Large intestine (tissue), 3 donors: ENCODE measurements around the gene PRXL2B. TPM values are rescaled to one million over a fixed set of nuclear protein-coding genes. Genes with fewer than 3 reads are reported as not detected.

Experiments
- DNase-seq, 2 donors: peaks; one replicate each; pipeline versions ENCODE4 v3.0.0 to v3.0.0-alpha.2; 2013
- H3K27ac ChIP-seq: one replicate; pipeline ENCODE4 v1.5.1; 2013; ENCODE audit warnings: low read length
- H3K27me3 ChIP-seq: 2 replicates; pipeline ENCODE4 v1.6.1; 2013; ENCODE audit warnings: low read length; ENCODE audit not compliant: control insufficient read depth, insufficient read depth
- H3K36me3 ChIP-seq: 2 replicates; pipeline ENCODE4 v1.6.1; 2013; ENCODE audit warnings: low read length; ENCODE audit not compliant: control insufficient read depth, insufficient read depth
- H3K4me1 ChIP-seq: one replicate; pipeline ENCODE4 v1.6.1; 2013; ENCODE audit warnings: low read length; ENCODE audit not compliant: control insufficient read depth, insufficient read depth
- H3K4me3 ChIP-seq: one replicate; pipeline ENCODE4 v1.5.1; 2013; ENCODE audit warnings: low read length
- H3K9me3 ChIP-seq: one replicate; pipeline ENCODE4 v1.6.1; 2013; ENCODE audit warnings: mild to moderate bottlenecking, low read depth, low read length, moderate library complexity; ENCODE audit not compliant: control insufficient read depth
- WGBS: methylation state at CpG from one replicate; pipeline ENCODE4 v1.1.5; 2013; ENCODE audit warnings: low lambda C conversion rate; ENCODE audit not compliant: insufficient coverage; 5-methylcytosine and 5-hydroxymethylcytosine counted together
- polyA plus RNA-seq: library from polyadenylated mRNA; unstranded; fragments of 120-200 nt; gene quantifications from one replicate; pipeline ENCODE4 v1.2.1, GENCODE V29; 2013

Gene PRXL2B
- polyA plus RNA-seq, 1 donor = 120 TPM

DNA sequence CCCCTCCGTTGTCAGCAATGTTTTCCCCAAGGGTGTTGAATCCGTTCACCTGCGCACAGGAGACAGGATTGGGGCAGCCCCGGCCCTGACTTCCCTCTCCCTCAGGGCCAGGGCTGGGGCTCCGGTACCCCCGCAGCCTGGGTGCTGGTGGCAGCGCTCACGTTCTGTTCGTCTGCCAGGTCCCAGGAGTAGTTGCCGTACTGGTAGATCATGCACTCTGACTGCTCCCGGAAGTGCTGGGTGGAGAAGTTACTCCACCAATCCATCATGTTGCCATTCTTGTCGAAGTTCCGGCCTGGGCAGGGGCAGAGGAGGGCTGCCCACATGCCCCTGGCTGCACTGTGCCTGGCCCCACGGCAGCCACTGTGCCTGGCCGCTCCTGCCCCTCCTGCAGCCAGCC lies 6.1 kb downstream of the PRXL2B start:
- Histone ChIP-seq H3K9me3 (peaks cover 4% of the 10 kb centered on the region), H3K36me3 (peaks cover 15% of the 10 kb centered on the region), H3K27me3 (no peaks in the 10 kb centered on the region), H3K4me3 (no peak overlapping the region), H3K4me1 (peaks cover 6% of the 10 kb centered on the region), H3K27ac (no peak overlapping the region)
- WGBS = no CpG with 5 or more reads among the region's 15 CpGs
- no peak for DNase-seq

DNA sequence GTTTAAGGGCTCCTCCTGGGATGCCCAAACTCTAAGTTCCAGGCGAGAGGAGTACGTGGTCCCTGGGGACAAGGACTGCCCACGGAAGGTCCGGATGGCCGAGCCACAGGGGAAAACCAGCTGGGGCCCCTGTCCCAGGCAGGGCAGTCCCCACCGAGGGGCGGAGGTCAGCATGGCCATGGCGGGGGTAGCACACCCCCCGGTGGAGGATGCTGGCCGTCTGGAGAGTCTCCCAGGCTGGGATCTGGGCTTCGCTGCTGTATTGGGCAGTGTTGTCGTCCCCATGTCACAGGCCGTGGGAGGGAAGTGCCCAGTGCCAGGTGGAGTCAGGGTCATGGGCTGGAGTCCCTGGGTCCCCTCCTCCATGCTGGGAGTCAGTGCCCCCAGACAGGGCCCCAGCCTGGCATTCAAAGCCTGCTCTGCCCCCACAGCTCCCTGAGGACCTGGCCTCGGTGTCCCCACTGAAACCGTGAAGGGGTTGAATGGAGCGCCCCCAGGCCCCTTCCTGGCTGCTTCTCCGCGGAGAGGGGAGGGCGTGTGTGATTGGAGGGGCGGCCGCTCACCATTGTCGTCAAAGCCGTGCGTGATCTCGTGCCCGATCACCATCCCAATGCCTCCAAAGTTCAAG lies 6.8 kb downstream of the PRXL2B start:
- Histone ChIP-seq H3K4me3 (no peak overlapping the region), H3K27me3 (no peaks in the 10 kb centered on the region), H3K4me1 (peaks cover 4% of the 10 kb centered on the region), H3K36me3 (peaks cover 15% of the 10 kb centered on the region), H3K9me3 (peaks cover 4% of the 10 kb centered on the region), H3K27ac (no peak overlapping the region)
- no CpG with 5 or more reads among the region's 26 CpGs for WGBS
- no peak for DNase-seq

GRCh38 chr1:2594001-2594640 lies 7.5 kb downstream of the PRXL2B start:
- Histone ChIP-seq H3K4me3 (no peak overlapping the region), H3K36me3 (peaks cover 10% of the 10 kb centered on the region), H3K9me3 (peaks cover 4% of the 10 kb centered on the region), H3K27me3 (no peaks in the 10 kb centered on the region), H3K4me1 (no peaks in the 10 kb centered on the region), H3K27ac (no peak overlapping the region)
- WGBS = no CpG with 5 or more reads among the region's 20 CpGs
- no peak for DNase-seq

DNA sequence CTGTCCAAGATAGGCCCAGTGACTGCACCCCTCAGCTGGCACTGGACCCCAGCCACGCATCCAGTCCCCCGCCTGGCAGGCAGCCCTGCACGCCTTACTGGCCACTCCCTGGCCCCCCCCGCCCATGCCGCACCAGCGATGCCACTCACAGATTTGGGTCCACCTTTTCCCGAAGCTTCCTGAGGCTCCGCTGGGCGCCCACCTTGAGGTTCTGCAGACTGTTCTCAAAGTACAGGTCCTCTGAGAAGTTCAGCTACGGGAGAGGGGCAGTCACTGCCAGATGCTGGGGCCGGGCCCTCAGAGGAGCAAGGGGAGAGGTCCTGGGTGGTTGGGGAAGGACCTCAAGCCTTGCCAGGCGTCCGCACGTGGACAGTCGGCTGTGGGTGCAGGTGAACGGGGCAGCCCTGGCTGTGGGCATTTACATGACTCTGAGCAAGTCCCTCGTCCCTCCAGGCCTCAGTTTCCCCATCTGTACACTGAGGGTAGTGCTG lies 8.1 kb downstream of the PRXL2B start:
- Histone ChIP-seq H3K4me1 (no peaks in the 10 kb centered on the region), H3K27ac (no peak overlapping the region), H3K4me3 (no peak overlapping the region), H3K36me3 (peaks cover 5% of the 10 kb centered on the region), H3K27me3 (no peaks in the 10 kb centered on the region), H3K9me3 (peaks cover 4% of the 10 kb centered on the region)
- DNase-seq = no peak
- WGBS = no CpG with 5 or more reads among the region's 17 CpGs

- no peaks in the 10 kb centered on the region for H3K4me1 ChIP-seq
- H3K4me3 ChIP-seq = no peak overlapping the region
- no peaks in the 10 kb centered on the region for H3K27me3 ChIP-seq
- peaks cover 4% of the 10 kb centered on the region for H3K9me3 ChIP-seq
- H3K27ac ChIP-seq = no peak overlapping the region
- WGBS = no CpG with 5 or more reads among the region's 19 CpGs
- no peak for DNase-seq
- no peaks in the 10 kb centered on the region for H3K36me3 ChIP-seq
Measured at GRCh38 chr1:2595261-2595811, 8.8 kb downstream of the PRXL2B start.

- DNase-seq = no peak
- WGBS = no CpG with 5 or more reads among the region's 31 CpGs
- Histone ChIP-seq H3K27ac (no peak overlapping the region), H3K36me3 (no peaks in the 10 kb centered on the region), H3K9me3 (no peaks in the 10 kb centered on the region), H3K4me1 (no peaks in the 10 kb centered on the region), H3K4me3 (no peak overlapping the region), H3K27me3 (no peaks in the 10 kb centered on the region)
Measured at GRCh38 chr1:2595812-2596529, 9.4 kb downstream of the PRXL2B start.

DNA sequence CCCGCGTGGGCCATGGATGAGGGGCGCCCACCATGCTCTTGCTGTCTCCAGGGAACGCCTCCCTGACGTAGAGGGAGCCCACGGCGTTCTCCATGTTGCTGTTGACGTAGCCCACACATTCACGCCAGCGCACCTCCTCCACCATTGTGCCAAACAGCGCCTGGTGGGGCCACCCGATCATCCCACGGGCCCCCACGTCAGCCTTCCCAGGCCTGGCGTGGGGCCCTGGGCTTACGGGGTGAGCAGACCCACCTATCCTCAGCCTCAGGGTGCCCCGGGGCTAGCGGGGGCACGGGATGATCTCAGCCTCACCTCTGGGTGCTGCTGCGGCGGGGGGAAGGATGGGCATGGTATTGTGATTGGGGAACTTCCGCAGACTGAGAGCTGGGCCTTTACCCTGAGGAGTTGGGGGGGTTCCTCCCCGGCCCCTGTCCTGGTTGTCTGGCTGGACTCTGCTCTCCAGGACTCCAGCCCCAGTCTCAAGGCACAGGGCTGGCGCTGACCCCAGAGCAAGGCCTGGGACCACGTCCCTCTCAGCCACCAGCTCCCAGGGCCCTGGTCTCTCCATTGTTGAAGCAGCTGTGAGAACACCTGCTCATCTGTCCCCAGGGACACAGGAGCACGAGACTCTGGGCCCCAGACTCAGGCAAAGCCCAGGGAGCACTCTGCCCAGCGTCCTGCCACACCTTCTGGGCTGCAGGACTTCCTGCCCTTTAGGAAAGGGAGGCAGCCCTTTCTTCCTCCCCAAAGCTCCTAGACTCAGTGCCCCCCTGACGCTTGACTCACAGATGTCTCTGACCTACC lies 10.2 kb downstream of the PRXL2B start:
- Histone ChIP-seq H3K9me3 (no peaks in the 10 kb centered on the region), H3K36me3 (no peaks in the 10 kb centered on the region), H3K4me1 (no peaks in the 10 kb centered on the region), H3K4me3 (no peak overlapping the region), H3K27me3 (no peaks in the 10 kb centered on the region), H3K27ac (no peak overlapping the region)
- DNase-seq = no peak
- WGBS = 100% methylated on average over 2 of the region's 28 CpGs

DNA sequence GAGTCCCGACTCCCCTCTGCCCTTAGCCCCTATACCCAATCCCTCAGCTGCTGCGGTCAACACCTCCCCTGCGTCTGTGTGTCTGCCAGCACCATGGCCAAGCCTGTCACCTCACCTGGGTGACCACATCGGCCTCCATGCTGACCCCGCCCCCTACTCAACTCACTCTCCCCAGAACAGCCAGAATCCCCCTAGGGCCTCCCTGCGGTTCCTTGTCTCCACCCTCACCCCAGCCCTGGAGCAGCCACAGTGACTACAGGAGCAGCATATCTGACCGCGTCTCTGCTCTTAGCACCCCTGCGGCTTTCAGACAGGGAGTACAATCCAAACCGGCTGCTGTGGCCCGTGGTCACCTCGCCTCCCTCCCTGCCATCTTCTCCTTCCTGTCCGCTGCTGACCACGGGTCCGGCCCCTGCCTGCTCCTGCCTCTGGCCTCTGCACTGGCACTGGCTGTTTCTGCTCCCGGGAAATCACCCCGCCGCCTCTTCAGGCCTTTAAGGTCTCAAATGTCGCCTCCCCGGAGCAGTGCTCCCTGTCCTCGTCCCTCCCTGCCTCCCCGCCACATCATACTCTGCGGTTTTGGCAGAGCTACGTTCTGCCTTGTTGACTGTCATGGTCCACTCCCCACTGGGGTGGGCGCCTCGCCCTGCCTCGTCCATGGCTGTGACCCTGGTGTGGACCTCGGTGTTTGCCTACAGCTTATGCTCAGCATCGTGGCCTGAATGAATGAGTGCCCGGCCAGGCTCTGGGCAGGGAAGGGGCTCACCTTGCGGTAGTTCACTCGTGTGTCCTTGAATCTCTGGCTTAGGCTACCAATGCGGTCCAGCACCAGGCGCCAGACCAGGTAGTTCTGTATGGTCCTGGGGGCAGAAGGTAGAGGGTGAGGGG lies 11.1 kb downstream of the PRXL2B start:
- DNase-seq = no peak
- H3K4me1 ChIP-seq = no peaks in the 10 kb centered on the region
- no peaks in the 10 kb centered on the region for H3K9me3 ChIP-seq
- H3K27me3 ChIP-seq = no peaks in the 10 kb centered on the region
- no peaks in the 10 kb centered on the region for H3K36me3 ChIP-seq
- no peak overlapping the region for H3K4me3 ChIP-seq
- no peak overlapping the region for H3K27ac ChIP-seq
- WGBS = 100% methylated on average over 1 of the region's 34 CpGs

- WGBS = no CpG with 5 or more reads among the region's 3 CpGs
- DNase-seq = no peak
- no peaks in the 10 kb centered on the region for H3K27me3 ChIP-seq
- H3K27ac ChIP-seq = no peak overlapping the region
- no peak overlapping the region for H3K4me3 ChIP-seq
- H3K9me3 ChIP-seq = no peaks in the 10 kb centered on the region
- H3K36me3 ChIP-seq = no peaks in the 10 kb centered on the region
- no peaks in the 10 kb centered on the region for H3K4me1 ChIP-seq
Measured at GRCh38 chr1:2598329-2598931, 11.9 kb downstream of the PRXL2B start.
